H9 (cell line): ENCODE results near the gene MICU1. TPM values are rescaled to one million over a fixed set of nuclear protein-coding genes. Genes with fewer than 3 reads are reported as not detected.

Experiments
- DNase-seq: peaks from one replicate; pipeline ENCODE4 v3.0.0-alpha.2; 2017
- H2AFZ ChIP-seq: one replicate; pipeline ENCODE4 v1.6.1; 2013; ENCODE audit warnings: mild to moderate bottlenecking, low read length, control low read depth, moderate library complexity
- H2AK5ac ChIP-seq: 2 replicates; pipeline ENCODE4 v1.6.1; 2013; ENCODE audit warnings: low read length, control low read depth, mixed read lengths; ENCODE audit not compliant: insufficient read length
- H2BK120ac ChIP-seq: one replicate; pipeline ENCODE4 v1.6.1; 2013; ENCODE audit warnings: low read depth, mild to moderate bottlenecking, low read length, control low read depth, inconsistent platforms; ENCODE audit not compliant: poor library complexity, severe bottlenecking
- H2BK12ac ChIP-seq: 2 replicates; pipeline ENCODE4 v1.6.1; 2013; ENCODE audit warnings: low read length, control low read depth, mixed read lengths, low read depth; ENCODE audit not compliant: insufficient read length
- H2BK15ac ChIP-seq: 2 replicates; pipeline ENCODE4 v1.6.1; 2013; ENCODE audit warnings: low read depth, low read length, control low read depth
- H2BK20ac ChIP-seq: one replicate; pipeline ENCODE4 v1.6.1; 2013; ENCODE audit warnings: low read depth, mild to moderate bottlenecking, low read length, control low read depth, inconsistent platforms; ENCODE audit not compliant: poor library complexity, severe bottlenecking
- H2BK5ac ChIP-seq: 2 replicates; pipeline ENCODE4 v1.6.1; 2013; ENCODE audit warnings: low read length, control low read depth, mixed read lengths; ENCODE audit not compliant: insufficient read length
- H3K14ac ChIP-seq: 2 replicates; pipeline ENCODE4 v1.6.1; 2013; ENCODE audit warnings: low read length, control low read depth; ENCODE audit not compliant: insufficient read depth
- H3K18ac ChIP-seq: 2 replicates; pipeline ENCODE4 v1.6.1; 2013; ENCODE audit warnings: low read depth, mild to moderate bottlenecking, mixed read lengths, low read length, control low read depth; ENCODE audit not compliant: insufficient read length
- H3K23ac ChIP-seq: 2 replicates; pipeline ENCODE4 v1.6.1; 2013; ENCODE audit warnings: low read length, control low read depth, mixed read lengths, low read depth; ENCODE audit not compliant: insufficient read length
- H3K23me2 ChIP-seq: 2 replicates; pipeline ENCODE4 v1.6.1; 2013; ENCODE audit warnings: low read depth, mild to moderate bottlenecking, mixed read lengths, low read length, control low read depth; ENCODE audit not compliant: insufficient read length, poor library complexity, severe bottlenecking
- H3K27ac ChIP-seq: 2 replicates; pipeline ENCODE4 v1.5.1; 2013; ENCODE audit warnings: low read length, control low read depth, mixed read lengths, low read depth; ENCODE audit not compliant: insufficient read length
- H3K27me3 ChIP-seq: 2 replicates; pipeline ENCODE4 v1.6.1; 2013; ENCODE audit warnings: low read length, control low read depth, inconsistent platforms; ENCODE audit not compliant: insufficient read depth
- H3K4ac ChIP-seq: 2 replicates; pipeline ENCODE4 v1.6.1; 2013; ENCODE audit warnings: low read depth, mild to moderate bottlenecking, control low read depth, inconsistent platforms, low read length, moderate library complexity
- H3K4me1 ChIP-seq: 2 replicates; pipeline ENCODE4 v1.6.1; 2013; ENCODE audit warnings: low read length, control low read depth, inconsistent platforms; ENCODE audit not compliant: insufficient read depth
- H3K4me2 ChIP-seq: 2 replicates; pipeline ENCODE4 v1.6.1; 2013; ENCODE audit warnings: low read length, control low read depth, mixed read lengths; ENCODE audit not compliant: insufficient read length, insufficient read depth
- H3K56ac ChIP-seq: 2 replicates; pipeline ENCODE4 v1.6.1; 2013; ENCODE audit warnings: low read depth, mild to moderate bottlenecking, mixed read lengths, low read length, control low read depth; ENCODE audit not compliant: insufficient read length
- H3K79me1 ChIP-seq: 2 replicates; pipeline ENCODE4 v1.6.1; 2013; ENCODE audit warnings: low read depth, mild to moderate bottlenecking, moderate library complexity, low read length, control low read depth, inconsistent platforms; ENCODE audit not compliant: insufficient read depth, poor library complexity, severe bottlenecking
- H3K79me2 ChIP-seq: 2 replicates; pipeline ENCODE4 v1.6.1; 2013; ENCODE audit warnings: low read length, control low read depth, inconsistent platforms; ENCODE audit not compliant: insufficient read depth
- H3K9ac ChIP-seq: 2 replicates; pipeline ENCODE4 v1.6.1; 2013; ENCODE audit warnings: low read length, control low read depth, mixed read lengths; ENCODE audit not compliant: insufficient read length; ENCODE audit errors: extremely low read depth
- H3K9me3 ChIP-seq: one replicate; pipeline ENCODE4 v1.6.1; 2013; ENCODE audit warnings: low read depth, low read length, inconsistent platforms; ENCODE audit not compliant: control insufficient read depth
- H3T11ph ChIP-seq: one replicate; pipeline ENCODE4 v1.6.1; 2013; ENCODE audit warnings: mild to moderate bottlenecking, low read length, control low read depth, inconsistent platforms
- H4K20me1 ChIP-seq: one replicate; pipeline ENCODE4 v1.6.1; 2013; ENCODE audit not compliant: control insufficient read depth, insufficient read length, insufficient read depth
- H4K5ac ChIP-seq: 2 replicates; pipeline ENCODE4 v1.6.1; 2013; ENCODE audit warnings: low read depth, mild to moderate bottlenecking, mixed read lengths, low read length, control low read depth; ENCODE audit not compliant: insufficient read length
- H4K8ac ChIP-seq: replicated peaks from 2 replicates; pipeline ENCODE4 v1.6.1; 2013; ENCODE audit warnings: low read length, control low read depth, mixed read lengths, low read depth; ENCODE audit not compliant: insufficient read length
- H4K91ac ChIP-seq: 2 replicates; pipeline ENCODE4 v1.6.1; 2013; ENCODE audit warnings: low read depth, mild to moderate bottlenecking, moderate library complexity, mixed read lengths, low read length, control low read depth; ENCODE audit not compliant: insufficient read length
- H3K27ac Mint-ChIP-seq, 3 experiments: 2 replicates in 2 of 3; 3 replicates in 1 of 3; pipeline ENCODE4 v1.8.0; 2020 to 2021; ENCODE audit warnings: mixed read lengths in 3 of 3, mild to moderate bottlenecking in 1 of 3, moderate library complexity in 1 of 3
- H3K27me3 Mint-ChIP-seq: 2 replicates; pipeline ENCODE4 v1.8.0; 2021; ENCODE audit warnings: low read depth, mild to moderate bottlenecking, moderate library complexity, mixed read lengths
- H3K36me3 Mint-ChIP-seq, 3 experiments: 2 replicates in 2 of 3; 3 replicates in 1 of 3; pipeline ENCODE4 v1.8.0; 2020 to 2021; ENCODE audit warnings: low read depth in 3 of 3, mixed read lengths in 3 of 3; ENCODE audit not compliant: insufficient read depth in 1 of 3
- H3K4me1 Mint-ChIP-seq, 2 experiments: 2 replicates each; pipeline ENCODE4 v1.8.0; 2020; ENCODE audit warnings: mixed read lengths in 2 of 2
- H3K4me3 Mint-ChIP-seq, 2 experiments: 2 replicates in 1 of 2; 3 replicates in 1 of 2; pipeline ENCODE4 v1.8.0; 2020 to 2021; ENCODE audit warnings: mild to moderate bottlenecking in 2 of 2, mixed read lengths in 2 of 2, moderate library complexity in 1 of 2
- H3K9me3 Mint-ChIP-seq, 2 experiments: 2 replicates in 1 of 2; 3 replicates in 1 of 2; pipeline ENCODE4 v1.8.0; 2020; ENCODE audit warnings: mild to moderate bottlenecking in 2 of 2, mixed read lengths in 2 of 2, moderate library complexity in 1 of 2
- CTCF ChIP-seq: fragments of 200-600 bp; sonication (generic); conservative IDR thresholded peaks from 3 replicates; pipeline ENCODE4 v1.8.0; 2021; ENCODE audit warnings: antibody characterized with exemption, mild to moderate bottlenecking
- WGBS: extraction: QIAGEN DNeasy Blood & Tissue Kit; methylation state at CpG from one replicate; pipeline ENCODE4 v1.1.7; 2013; ENCODE audit warnings: missing lambda C conversion rate, low lambda C conversion rate, mixed read lengths; ENCODE audit not compliant: insufficient read length; ENCODE audit errors: extremely low coverage; 5-methylcytosine and 5-hydroxymethylcytosine counted together
- total RNA-seq: library from RNA; stranded (reverse); gene quantifications from 2 replicates; pipeline ENCODE4 v1.2.1, GENCODE V29; 2021

The MICU1 gene
- total RNA-seq, 1 experiment from 2014 or later: 33.2 TPM

DNA sequence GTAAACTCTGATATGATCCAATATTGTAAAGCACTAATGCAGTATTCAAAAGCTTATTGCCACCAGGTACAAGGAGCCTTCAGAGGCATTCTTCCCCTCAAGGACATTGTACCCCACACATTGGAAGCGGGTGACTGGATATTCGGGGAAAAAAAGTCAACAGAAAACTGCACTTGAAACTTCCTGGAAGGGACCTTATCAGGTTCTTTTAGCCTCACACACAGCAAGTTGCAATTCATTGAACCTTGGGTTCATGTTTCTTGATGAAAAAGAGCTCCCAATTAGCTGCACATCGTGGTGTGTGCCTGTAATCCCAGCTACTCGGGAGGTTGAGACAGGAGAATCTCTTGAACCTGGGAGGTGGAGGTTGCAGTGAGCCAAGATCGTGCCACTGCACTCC lies 16.4 kb upstream of the MICU1 start:
- no peak overlapping the region for H2BK12ac ChIP-seq
- no peak overlapping the region for H2AFZ ChIP-seq
- no peaks in the 10 kb centered on the region for H3K27me3 ChIP-seq
- no peak overlapping the region for H2BK20ac ChIP-seq
- no peak overlapping the region for H3K4me2 ChIP-seq
- H3K9me3 ChIP-seq: no peaks in the 10 kb centered on the region
- H3K27me3 Mint-ChIP-seq: 0 out of 2 replicates have a peak, but pooled peaks cover 2% of the 10 kb centered on the region
- no peak overlapping the region for H4K5ac ChIP-seq
- WGBS: no CpG with 5 or more reads among the region's 5 CpGs
- peaks cover 2% of the 10 kb centered on the region; the same call in 1 of the 2 replicates for H3K4me1 ChIP-seq
- H3K27ac Mint-ChIP-seq: no peak overlapping the region
- no peak overlapping the region for H3K9ac ChIP-seq
- no peak for TF ChIP-seq CTCF
- no peak overlapping the region for H2BK15ac ChIP-seq
- H3K4me3 Mint-ChIP-seq: no peak overlapping the region
- no peak overlapping the region for H2BK120ac ChIP-seq
- no peak overlapping the region for H2BK5ac ChIP-seq
- peaks cover 6 to 7% of the 10 kb centered on the region in 2 experiments for H3K4me1 Mint-ChIP-seq
- no peak overlapping the region for H2AK5ac ChIP-seq
- no peak overlapping the region for H3K56ac ChIP-seq
- H4K8ac ChIP-seq: no peak overlapping the region
- H3K79me1 ChIP-seq: no peaks in the 10 kb centered on the region
- H3K27ac ChIP-seq: no peak overlapping the region
- H3T11ph ChIP-seq: no peak overlapping the region
- H3K9me3 Mint-ChIP-seq: 0 out of 5 replicates have a peak, but pooled peaks cover 0 to 2% of the 10 kb centered on the region in 2 experiments
- no peaks in the 10 kb centered on the region for H4K20me1 ChIP-seq
- H3K23me2 ChIP-seq: no peaks in the 10 kb centered on the region
- H3K36me3 Mint-ChIP-seq: peaks cover 2 to 10% (median 2%) of the 10 kb centered on the region in 3 experiments; a peak in 5 of 7 replicates
- no peak for DNase-seq
- H3K79me2 ChIP-seq: no peaks in the 10 kb centered on the region
- H3K18ac ChIP-seq: no peak overlapping the region
- H3K4ac ChIP-seq: no peak overlapping the region
- no peak overlapping the region for H4K91ac ChIP-seq
- no peak overlapping the region for H3K14ac ChIP-seq
- H3K23ac ChIP-seq: no peak overlapping the region
